Stimulated activated CD4-positive, alpha-beta T cell treated with anti-CD3 and anti-CD28 coated beads, Interleukin-1b, Interleukin-23, amount 100 ng/mL, for 24 hours (primary cell): ENCODE data around the gene MRM2.
"Not testable (repeated sequence)": the region's sequence is repeated elsewhere in the genome, so short reads cannot be mapped to it uniquely, and the experiment has no call there.

ENCODE experiments used
- DNase-seq, 4 experiments: peaks; one replicate each; pipeline ENCODE4 v3.0.0-alpha.2; 2020; ENCODE audit warnings: low read depth in 4 of 4, low spot score in 1 of 4

MRM2 gene

GRCh38 chr7:2269089-2269990 is 27.3 kb upstream of the MRM2 start:
- not testable (repeated sequence) for DNase-seq

DNA sequence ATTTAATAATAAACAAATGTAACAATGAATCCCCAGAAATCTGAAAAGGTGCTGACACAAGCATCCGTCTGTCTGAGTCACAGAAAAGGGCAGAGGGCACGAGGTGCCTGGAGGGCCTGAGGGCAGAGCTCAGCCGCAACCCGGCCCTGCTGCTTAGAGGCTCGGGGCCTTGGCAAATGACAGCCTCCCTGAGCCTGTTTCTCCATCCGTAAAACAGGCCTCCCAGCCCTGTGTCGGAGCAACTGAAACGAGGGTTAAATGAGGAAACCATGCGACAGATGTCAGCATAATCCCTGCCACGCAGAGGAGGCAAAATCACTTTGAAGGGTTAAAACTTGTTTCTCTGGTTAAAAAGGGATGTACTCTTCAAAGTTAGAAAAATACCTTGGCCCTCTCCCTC is 24.9 kb upstream of the MRM2 start:
- DNase-seq = no peak

DNA sequence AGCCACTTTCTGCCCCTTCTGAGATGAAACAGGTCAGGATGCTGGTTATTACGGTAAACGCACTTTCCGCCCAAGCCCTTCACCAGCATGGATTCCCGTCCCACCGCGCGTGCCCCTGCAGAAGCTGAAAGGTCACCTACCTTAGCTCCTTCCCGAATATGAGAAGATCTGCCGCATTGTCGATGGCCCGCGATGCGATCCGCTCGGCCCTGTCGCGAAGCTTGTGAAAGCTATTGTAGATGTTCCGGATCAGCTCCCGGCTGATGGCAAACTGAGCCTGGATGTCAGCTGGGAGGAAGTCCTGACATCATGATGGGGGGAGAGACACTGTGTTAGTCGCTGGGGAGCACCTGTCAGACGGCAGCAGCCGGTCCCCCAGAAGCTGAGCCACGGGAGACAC is 22.2 kb upstream of the MRM2 start:
- no peak for DNase-seq

GRCh38 chr7:2263176-2263575 is 21.2 kb upstream of the MRM2 start:
- no peak for DNase-seq

DNA sequence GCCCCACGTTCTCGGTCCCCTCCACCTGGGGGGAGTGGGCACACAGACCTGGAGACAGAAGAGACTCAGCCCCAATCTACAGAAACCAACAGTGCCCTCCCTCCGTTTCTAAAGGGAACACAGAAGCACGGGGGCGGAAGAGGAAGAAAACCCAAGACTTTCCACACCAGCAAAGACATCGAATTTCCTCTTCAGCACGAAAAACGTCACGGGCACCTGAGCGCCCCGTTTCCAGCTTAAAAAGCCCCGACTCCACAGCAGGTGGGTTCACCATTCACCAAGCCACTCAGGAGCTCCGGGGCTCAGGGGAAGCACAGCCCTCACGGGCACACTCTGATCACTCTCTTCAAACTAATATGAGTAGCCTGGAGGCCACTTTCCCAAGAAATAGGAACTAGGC is 19.6 kb upstream of the MRM2 start:
- no peak for DNase-seq

DNA sequence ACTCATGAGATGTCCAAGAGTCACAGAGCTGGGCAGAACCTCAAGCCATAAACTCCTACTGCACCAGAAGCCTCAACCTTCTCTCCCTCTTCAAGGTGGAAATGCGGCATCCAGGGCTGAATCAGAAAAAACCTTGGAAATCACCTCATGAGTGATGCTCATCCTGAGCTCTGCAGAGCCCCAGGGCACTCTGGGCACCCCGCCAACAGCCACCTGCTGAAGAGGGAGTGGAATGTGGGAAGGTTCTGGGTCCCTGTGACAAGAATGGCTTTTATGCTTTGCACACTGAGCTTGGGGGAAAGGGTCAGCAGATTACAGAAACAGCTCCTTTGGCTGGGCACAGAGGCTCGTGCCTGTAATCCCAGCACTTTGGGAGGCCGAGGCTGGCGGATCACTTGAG is 18.8 kb upstream of the MRM2 start:
- DNase-seq = no peak

- no peak for DNase-seq
Measured at GRCh38 chr7:2259480-2259879, 17.5 kb upstream of the MRM2 start.

DNA sequence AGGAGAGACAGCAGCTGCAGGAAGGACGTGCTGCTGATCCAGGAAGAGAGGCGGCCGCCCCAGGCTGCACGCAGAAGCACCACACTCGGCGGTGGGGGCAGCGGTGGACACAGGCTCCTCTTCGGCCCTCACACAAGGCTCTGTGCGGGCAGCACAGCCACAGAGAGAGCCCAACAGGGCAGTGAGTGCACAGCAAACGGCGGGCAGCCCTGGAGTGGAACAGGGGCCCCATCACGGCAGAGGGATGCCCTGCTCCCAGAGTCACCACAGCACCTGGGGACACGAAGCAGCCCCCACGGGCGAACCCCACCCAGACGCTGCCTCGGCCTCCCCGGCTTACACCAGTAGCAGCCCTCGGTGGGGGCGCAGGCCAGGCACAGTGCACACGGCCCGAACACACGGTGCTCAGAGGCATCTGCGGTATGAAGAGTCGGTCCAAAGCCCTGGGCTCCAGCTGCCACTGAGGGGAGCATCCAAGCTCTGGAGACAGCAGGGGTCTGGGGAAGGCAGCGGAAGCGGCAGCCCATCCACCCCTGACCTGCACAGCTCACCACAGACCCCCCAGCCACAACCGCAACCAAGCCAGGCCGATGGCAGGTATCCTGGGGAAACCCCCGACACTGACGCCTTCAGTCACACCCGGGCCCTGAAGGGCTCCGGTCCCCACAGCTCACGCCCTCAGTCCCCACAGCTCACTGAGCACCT is 16.8 kb upstream of the MRM2 start:
- no peak for DNase-seq

DNA sequence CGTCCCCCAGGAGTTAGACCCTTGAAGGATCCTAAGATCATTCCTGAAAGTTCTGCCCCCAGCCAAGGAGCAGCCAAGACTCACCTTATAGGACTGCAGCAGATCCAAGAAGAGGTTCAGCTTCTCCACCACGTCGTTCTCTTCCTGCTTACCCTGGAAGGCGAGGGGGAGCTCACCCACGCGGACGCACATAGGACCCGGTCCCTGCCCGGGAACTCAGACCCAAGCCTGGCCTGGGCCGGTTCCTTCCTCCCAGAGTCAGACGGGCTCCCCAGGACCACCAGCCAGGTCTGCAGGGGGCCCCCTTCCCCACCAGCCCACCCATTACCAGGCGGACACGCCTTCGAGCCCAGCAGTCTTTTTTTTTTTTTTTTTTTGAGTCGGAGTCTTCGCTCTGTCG is 15.6 kb upstream of the MRM2 start:
- no peak for DNase-seq

GRCh38 chr7:2257046-2257551 is 15.1 kb upstream of the MRM2 start:
- no peak for DNase-seq

DNA sequence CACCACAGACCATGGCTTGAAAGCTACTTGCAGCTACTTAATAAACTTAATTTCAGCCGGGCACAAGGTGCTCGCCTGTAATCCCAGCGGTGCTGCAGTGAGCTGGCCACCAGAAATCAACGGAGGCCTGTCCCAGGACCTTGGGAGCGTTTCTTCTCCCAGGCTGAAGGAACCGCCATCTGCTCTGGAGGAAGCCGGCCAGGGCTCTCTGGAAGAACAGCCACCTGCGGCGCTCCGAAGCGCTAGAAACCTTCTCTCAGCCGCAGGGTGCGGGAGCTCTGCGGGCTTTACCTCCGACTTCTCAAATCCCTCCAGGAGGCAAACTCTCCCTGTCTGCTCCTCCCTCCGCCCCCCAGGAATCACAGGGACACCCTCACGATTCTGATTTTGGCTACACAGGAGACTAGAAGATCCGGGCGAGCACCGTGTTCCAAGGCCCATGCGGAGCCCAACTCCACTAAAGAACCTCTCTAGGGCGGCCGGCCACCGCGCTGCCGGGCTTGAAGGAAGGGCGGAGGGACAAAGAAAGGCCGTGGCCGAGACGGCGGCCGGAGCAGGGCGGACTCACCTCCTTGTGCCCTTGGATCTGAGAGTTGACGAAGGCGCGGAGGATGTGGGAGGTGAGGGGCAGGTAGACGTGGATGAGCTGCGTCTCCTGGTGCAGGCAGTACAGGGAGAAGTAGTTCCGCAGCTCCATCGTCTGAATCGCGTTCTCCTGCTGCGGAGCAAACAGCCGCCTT is 14.5 kb upstream of the MRM2 start:
- DNase-seq = no peak

DNA sequence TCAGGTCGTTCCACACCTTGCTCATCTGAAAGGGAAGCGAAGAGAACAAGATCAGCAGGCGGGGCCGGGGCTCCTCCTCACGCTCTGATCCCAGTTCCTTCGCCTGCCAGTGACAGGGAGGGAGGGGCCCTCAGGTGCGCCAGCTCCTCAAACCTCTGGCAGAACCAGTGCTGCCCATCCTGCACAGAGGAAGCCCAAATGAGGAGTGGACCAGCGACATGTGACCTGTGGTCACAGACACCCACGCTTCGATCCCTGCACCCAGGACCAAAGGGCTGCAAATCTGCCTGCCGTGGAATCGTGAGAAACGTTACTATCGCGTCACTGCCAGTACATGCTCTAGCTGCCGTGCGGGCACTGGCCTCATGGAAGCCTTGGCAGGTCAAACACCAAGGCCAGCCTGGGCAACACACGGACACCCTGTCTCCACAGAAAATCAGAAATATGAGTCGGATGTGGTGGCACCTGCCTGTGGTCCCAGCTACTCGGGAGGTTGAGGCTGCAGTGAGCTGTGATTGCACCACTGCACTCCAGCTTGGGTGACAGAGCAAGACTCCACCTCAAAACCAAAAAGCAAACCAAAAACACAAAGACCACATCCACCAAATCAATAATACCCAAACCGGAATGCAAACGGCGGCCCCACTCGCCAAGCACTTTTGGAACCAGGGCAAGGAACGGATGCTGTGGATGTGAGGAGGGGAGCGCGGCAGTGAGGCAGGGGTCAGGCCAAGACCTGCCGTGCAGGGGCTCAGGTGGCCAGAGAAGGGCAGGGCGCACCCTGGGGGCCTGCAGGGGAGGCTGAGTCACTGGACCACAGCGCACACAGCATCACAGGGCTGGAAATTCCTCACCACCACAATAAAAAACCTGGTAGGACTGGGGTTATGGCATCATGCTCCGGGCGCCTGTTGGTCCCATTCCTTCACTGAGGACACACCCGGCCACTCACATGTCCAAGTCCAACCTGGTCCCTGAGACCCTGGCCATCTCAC is 13.4 kb upstream of the MRM2 start:
- DNase-seq = no peak

DNA sequence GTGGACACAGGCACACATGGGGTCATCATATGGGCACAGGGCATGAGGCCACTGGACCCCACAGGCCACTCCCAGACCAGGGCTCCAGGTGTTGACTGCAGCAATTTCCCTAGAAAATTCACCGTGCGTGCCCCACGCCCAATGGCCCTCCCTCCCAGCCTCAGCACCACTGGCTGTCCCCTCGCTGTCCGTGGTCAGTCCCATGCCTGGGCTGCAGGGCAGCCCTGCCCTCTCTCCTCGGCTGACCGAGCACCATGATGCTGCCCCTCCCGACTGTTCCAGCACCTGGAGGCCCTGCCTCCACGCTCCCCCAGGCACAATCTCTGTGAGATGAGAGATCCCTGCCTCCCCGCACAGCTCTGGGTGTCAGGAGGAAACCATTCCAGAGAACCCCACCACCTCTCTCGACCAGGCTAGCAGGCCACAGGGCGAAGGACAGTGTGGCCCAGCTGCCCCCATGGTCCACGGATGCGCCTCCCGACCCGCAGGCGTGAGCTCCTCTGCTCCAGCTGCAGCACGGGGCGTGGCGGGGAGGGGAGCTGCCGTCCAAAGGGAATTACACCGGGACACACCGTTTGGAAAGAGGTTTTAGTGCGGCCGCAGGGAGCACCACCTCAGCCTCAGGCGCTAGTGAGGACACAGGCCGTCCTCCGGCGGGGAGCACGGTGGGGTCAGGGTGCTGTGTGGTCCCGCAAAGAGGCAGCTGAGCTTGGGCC is 12.6 kb upstream of the MRM2 start:
- no peak for DNase-seq

DNA sequence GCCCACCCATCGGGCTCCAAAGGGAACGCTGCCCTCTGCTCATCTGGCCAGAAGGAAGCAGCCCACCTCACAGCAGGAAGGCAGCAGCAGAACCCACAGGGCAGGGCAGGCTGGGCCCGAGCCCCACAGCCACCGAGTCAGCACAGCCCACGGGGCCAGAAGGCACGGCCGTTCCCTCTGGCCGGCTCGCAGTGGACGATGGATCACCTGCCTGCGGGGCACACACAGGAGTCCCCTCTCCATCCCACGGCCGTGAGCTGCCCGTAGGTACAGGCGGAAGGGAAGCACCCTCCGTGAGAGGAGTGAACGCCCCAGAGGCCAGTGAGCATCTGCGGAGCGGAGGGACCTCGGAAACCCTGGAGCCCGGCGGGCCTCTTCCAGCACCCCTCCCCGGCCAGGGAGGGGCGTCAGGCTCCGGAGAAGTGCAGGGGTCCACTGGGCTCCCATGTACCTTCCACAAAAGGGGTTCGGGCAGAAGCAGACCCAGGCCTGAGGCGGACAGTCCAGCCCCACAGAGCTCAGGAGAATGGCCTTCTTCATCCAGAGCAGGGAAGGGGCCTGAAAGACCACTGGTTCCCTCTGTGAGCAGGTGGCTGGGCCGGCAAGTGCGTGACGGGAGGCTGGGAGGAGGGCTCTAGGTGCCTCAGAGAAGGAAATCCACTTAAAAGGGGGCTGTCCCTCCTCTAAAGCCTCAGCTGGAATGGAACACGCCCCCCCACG is 11.7 kb upstream of the MRM2 start:
- no peak for DNase-seq

DNA sequence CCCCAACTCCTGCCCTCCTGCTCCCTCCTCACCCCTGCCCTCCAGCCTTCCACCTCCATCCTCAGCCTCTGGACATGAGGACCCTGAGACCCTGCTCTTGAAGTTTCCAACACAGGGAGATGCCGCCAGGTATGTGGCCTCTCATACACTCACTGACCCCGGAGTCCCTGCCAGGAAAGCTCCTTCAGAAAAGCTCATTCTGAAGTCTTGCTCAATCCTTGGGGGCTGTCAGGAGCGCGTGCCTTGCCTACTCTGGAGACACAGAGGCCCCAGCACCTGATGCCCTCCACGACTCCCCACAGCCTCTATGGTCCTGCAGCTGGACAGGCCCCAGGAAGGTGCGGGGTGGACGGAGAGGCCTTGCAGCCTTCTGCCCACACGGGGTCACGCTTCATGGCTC is 11.0 kb upstream of the MRM2 start:
- DNase-seq = no peak

DNA sequence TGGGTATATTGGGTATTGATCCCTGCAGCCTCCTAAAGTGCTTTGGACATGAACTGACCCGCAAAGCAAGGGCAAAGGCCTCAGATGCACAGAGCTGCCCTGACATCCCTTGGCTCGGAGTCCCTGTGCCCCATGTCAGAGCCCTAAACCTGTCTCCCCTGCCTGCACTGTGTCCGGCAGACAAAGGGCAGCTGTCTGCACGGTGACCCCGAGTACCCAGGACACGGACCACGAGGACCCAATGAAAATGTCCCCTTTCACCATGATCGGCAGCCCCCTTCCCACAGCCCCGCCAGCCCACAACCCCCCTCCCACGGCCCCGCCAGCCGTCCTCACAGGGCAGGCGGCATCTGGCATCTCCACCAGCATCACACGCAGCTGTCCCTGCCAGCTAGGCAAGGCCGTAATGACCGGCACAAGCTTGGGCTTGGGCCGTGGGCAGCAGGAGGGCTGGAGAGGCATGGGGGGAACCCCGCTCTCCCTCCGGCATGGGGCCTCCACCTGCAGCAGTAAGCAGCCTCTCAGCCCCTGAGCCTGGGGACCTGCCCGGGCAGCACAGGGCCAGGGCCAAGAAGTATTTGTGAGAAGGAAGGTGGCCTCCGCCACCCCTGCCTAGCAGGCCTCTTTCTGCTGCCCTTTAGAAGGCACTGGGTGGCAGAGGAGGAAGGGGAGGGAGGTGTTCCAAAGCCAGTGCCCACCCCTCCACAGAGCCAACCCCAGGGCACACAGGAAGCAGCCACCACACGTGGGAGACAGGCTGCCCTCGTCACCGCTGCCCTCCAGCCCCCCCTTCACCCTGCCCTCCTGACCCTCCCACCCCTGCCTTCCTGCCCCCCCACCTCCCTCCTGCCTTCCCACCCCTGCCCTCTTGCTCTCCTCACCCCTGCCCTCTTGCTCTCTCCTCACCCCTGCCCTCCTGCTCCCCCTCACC is 10.1 kb upstream of the MRM2 start:
- no peak for DNase-seq

GRCh38 chr7:2251381-2251780 is 9.4 kb upstream of the MRM2 start:
- DNase-seq = no peak

DNA sequence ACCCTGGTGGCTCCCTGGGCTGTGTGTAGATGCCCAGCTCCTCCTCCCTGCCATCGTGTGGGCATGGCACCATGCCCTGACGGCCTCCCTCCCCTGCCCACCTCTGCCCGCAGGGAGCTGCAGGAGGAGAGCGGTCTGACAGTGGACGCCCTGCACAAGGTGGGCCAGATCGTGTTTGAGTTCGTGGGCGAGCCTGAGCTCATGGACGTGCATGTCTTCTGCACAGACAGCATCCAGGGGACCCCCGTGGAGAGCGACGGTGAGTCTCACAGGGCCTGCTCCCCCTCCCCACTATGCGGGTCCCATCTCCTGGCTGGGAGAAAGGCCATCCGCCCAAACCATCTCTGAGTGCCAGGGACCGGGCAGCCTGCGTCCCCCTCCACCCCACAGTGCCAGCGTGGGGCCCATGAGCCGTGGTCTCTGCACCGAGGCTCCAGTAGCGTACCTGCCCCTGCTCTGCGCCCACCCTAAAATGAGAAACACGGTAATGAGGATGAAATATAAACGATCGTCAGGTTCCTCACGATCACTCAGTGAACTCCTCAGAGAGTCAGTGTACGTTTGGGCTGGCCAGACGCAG is 7.8 kb upstream of the MRM2 start:
- DNase-seq = no peak
